Smooth muscle cell (in vitro differentiated cells): Measurements from ENCODE around the gene NFKB1. TPM values are rescaled to one million over a fixed set of nuclear protein-coding genes. Genes with fewer than 3 reads are reported as not detected.

Source experiments
- DNase-seq: peaks from one replicate; lab custom pipeline; 2025; ENCODE audit not compliant: unreplicated experiment; lab: John Stamatoyannopoulos, UW
- H2AFZ ChIP-seq: fragments of 200-600 bp; sonication (generic); 2 replicates; pipeline ENCODE4 v1.6.0; 2016; ENCODE audit warnings: antibody characterized with exemption, low read depth, mild to moderate bottlenecking
- H3F3A ChIP-seq: fragments of 200-600 bp; sonication (generic); 2 replicates; pipeline ENCODE4 v1.6.0; 2017; ENCODE audit warnings: antibody characterized with exemption, low read depth
- H3K27ac ChIP-seq: fragments of 200-600 bp; sonication (generic); 2 replicates; pipeline ENCODE4 v1.5.1; 2016; ENCODE audit warnings: low read depth, mild to moderate bottlenecking
- H3K27me3 ChIP-seq: fragments of 200-600 bp; sonication (generic); 2 replicates; pipeline ENCODE4 v1.6.1; 2016; ENCODE audit warnings: low read depth, mild to moderate bottlenecking
- H3K36me3 ChIP-seq: fragments of 200-600 bp; sonication (generic); 2 replicates; pipeline ENCODE4 v1.5.1; 2016; ENCODE audit warnings: low read depth
- H3K4me1 ChIP-seq: fragments of 200-600 bp; sonication (generic); 2 replicates; pipeline ENCODE4 v1.5.1; 2016; ENCODE audit warnings: low read depth
- H3K4me2 ChIP-seq: fragments of 200-600 bp; sonication (generic); 2 replicates; pipeline ENCODE4 v1.6.0; 2016; ENCODE audit warnings: mild to moderate bottlenecking
- H3K4me3 ChIP-seq: fragments of 200-600 bp; sonication (generic); 2 replicates; pipeline ENCODE4 v1.5.1; 2016; ENCODE audit warnings: mild to moderate bottlenecking
- H3K79me2 ChIP-seq: fragments of 200-600 bp; sonication (generic); 2 replicates; pipeline ENCODE4 v1.6.0; 2016; ENCODE audit warnings: low read depth, mild to moderate bottlenecking
- H3K9ac ChIP-seq: fragments of 200-600 bp; sonication (generic); 2 replicates; pipeline ENCODE4 v1.6.0; 2016; ENCODE audit warnings: low read depth
- H3K9me3 ChIP-seq: fragments of 200-600 bp; sonication (generic); replicated peaks from 2 replicates; pipeline ENCODE4 v1.5.1; 2016; ENCODE audit warnings: low read depth
- H4K20me1 ChIP-seq: fragments of 200-600 bp; sonication (generic); 2 replicates; pipeline ENCODE4 v1.6.0; 2016; ENCODE audit warnings: low read depth
- WGBS: methylation state at CpG from one replicate; pipeline ENCODE4 v1.1.7; 2016; ENCODE audit warnings: low lambda C conversion rate; 5-methylcytosine and 5-hydroxymethylcytosine counted together
- polyA plus RNA-seq: library from polyadenylated mRNA; unstranded; fragments of >200 nt; fragmentation: Nextera tagmentation; extraction: Ambion mirVana; gene quantifications from 2 replicates; pipeline ENCODE4 v1.2.1, GENCODE V29; 2016
- total RNA-seq: library from RNA; depleted of rRNA; stranded (reverse); fragments of >200 nt; gene quantifications from 2 replicates; pipeline ENCODE4 v1.2.3, GENCODE V29; 2014
- TF ChIP-seq, protein P1 (sequence below): fragments of 200-600 bp; sonication (generic); IDR thresholded peaks from 2 replicates; pipeline ENCODE4 v1.5.1; 2017; ENCODE audit warnings: borderline replicate concordance, mild to moderate bottlenecking, antibody characterized with exemption; ENCODE audit not compliant: insufficient read depth, poor library complexity, severe bottlenecking

NFKB1 gene
- total and polyA plus RNA-seq, 2 experiments from 2014 or later, result 15.6 to 16.1 TPM

DNA sequence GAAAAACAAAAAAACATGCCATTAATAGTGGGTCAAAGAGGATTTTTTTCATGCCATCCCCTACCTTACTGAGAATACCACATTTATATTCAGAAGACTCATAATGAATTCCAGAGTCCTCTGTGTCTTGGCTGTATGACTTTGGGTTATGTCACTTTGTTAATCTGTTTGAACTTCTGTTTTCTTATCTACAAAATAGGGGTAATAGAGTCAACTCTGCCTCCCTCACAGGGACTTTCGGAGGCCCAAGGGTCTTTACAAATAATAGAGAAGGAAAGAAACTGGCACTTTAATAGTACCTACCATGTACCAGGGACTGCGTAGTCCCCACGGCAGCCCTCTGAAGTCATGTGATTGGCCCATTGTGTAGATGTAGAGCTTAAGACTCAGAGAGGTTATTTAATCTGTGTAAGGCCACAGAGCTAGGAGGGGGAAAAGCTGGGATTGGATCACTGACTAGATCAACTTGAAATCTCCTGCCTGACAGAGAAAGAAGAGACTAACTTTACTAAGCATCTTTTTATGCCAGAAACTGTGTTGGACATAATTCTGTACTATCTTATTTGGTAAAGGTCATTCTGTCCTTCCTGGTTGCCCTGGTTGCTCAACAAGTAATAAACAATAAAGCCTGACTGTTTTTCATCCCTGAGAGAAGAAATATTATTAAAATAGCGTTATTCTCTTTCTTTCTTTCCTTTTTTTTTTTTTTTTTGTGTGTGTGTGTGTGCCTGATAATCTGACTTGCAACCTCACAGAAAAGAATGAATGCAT lies 59.6 kb downstream of the NFKB1 start:
- Histone ChIP-seq H3K9ac (no peak overlapping the region), H3K27ac (no peak overlapping the region), H2AFZ (no peak overlapping the region), H4K20me1 (peaks cover 11% of the 10 kb centered on the region), H3K79me2 (no peaks in the 10 kb centered on the region), H3K27me3 (no peaks in the 10 kb centered on the region), H3K36me3 (no peaks in the 10 kb centered on the region), H3K9me3 (no peaks in the 10 kb centered on the region), H3K4me1 (no peaks in the 10 kb centered on the region), H3K4me3 (no peak overlapping the region), H3F3A (no peaks in the 10 kb centered on the region), H3K4me2 (no peak overlapping the region)
- DNase-seq, result no peak
- TF ChIP-seq, protein P1, sequence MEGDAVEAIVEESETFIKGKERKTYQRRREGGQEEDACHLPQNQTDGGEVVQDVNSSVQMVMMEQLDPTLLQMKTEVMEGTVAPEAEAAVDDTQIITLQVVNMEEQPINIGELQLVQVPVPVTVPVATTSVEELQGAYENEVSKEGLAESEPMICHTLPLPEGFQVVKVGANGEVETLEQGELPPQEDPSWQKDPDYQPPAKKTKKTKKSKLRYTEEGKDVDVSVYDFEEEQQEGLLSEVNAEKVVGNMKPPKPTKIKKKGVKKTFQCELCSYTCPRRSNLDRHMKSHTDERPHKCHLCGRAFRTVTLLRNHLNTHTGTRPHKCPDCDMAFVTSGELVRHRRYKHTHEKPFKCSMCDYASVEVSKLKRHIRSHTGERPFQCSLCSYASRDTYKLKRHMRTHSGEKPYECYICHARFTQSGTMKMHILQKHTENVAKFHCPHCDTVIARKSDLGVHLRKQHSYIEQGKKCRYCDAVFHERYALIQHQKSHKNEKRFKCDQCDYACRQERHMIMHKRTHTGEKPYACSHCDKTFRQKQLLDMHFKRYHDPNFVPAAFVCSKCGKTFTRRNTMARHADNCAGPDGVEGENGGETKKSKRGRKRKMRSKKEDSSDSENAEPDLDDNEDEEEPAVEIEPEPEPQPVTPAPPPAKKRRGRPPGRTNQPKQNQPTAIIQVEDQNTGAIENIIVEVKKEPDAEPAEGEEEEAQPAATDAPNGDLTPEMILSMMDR, result no peak
- WGBS, result 91% methylated on average over 4 of the region's 4 CpGs

DNA sequence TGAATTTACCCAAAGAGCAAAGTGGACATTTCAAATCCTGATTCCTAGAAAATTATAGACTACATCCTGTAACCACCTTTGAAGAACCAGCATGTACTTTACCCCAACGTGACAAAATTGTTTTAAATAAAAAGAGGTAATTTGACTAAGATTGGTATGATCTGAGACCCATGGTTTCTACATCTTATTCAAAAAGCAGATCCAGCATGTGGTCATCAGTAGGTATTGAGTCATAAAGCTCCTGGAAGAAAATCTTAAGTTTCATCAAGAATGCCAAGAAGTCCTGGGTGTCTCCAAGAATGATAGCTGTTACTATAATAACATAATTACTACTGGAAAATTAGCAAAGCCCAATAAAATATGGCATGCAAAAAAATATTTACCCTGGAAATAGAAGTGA lies 61.8 kb downstream of the NFKB1 start:
- Histone ChIP-seq H3K9ac (no peak overlapping the region), H3K79me2 (no peaks in the 10 kb centered on the region), H3K27me3 (no peaks in the 10 kb centered on the region), H2AFZ (no peak overlapping the region), H3K4me3 (no peak overlapping the region), H4K20me1 (peaks cover 11% of the 10 kb centered on the region), H3K36me3 (peaks cover 5% of the 10 kb centered on the region), H3K27ac (no peak overlapping the region), H3K4me2 (no peak overlapping the region), H3K9me3 (no peaks in the 10 kb centered on the region), H3K4me1 (no peaks in the 10 kb centered on the region), H3F3A (no peaks in the 10 kb centered on the region)
- no peak for DNase-seq
- TF ChIP-seq, protein P1, result no peak
- 76% methylated on average over 1 of the region's 1 CpG for WGBS

DNA sequence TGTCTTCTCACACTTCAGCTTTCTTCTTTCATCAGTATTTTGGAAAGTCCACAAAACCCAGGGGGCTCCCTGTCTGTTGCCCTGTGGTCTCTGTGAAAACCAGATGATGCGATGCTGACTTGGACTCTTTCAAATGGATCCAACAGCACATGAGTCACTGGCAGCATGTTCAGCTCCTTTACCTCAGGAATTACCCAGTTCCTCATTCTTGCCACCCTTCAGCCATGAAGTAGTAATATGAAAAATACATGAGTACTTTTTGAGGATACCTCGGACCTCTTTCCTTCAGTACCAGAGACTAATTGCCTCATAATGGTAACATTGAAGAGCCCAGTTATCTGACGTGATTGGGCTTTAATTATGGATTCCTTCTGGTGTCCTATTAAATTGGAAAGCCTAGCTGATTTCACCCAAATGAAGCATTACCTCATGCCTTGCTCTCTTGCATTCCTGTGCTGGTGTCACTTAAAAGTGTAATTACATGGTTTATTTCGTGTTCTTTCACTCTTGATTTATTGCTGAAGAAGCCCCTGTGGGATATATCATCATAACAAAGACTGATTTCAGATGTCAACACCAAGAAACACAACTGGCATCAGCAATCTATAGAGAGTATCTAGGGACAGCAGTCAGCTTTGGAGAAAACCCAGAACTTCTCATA lies 63.4 kb downstream of the NFKB1 start:
- no peak for DNase-seq
- WGBS, result 73% methylated on average over 4 of the region's 4 CpGs
- peaks cover 5% of the 10 kb centered on the region for H3K36me3 ChIP-seq
- no peaks in the 10 kb centered on the region for H3K9me3 ChIP-seq
- peaks cover 8% of the 10 kb centered on the region for H4K20me1 ChIP-seq
- H3K27ac ChIP-seq, result no peak overlapping the region
- H3K27me3 ChIP-seq, result no peaks in the 10 kb centered on the region
- H3K79me2 ChIP-seq, result no peaks in the 10 kb centered on the region
- H3K4me2 ChIP-seq, result no peak overlapping the region
- peaks cover 5% of the 10 kb centered on the region for H3K4me1 ChIP-seq
- no peak overlapping the region for H3K4me3 ChIP-seq
- H2AFZ ChIP-seq, result no peak overlapping the region
- no peak overlapping the region for H3K9ac ChIP-seq
- TF ChIP-seq, protein P1, result no peak
- no peaks in the 10 kb centered on the region for H3F3A ChIP-seq
